Stimulated activated CD4-positive, alpha-beta T cell treated with anti-CD3 and anti-CD28 coated beads, Interleukin-4, amount 100 ng/mL, for 4 hours (primary cell): ENCODE measurements around the gene TSFM.

Experiments used
- DNase-seq, 2 experiments: peaks; one replicate each; pipeline ENCODE4 v3.0.0-alpha.2; 2020

TSFM gene

DNA sequence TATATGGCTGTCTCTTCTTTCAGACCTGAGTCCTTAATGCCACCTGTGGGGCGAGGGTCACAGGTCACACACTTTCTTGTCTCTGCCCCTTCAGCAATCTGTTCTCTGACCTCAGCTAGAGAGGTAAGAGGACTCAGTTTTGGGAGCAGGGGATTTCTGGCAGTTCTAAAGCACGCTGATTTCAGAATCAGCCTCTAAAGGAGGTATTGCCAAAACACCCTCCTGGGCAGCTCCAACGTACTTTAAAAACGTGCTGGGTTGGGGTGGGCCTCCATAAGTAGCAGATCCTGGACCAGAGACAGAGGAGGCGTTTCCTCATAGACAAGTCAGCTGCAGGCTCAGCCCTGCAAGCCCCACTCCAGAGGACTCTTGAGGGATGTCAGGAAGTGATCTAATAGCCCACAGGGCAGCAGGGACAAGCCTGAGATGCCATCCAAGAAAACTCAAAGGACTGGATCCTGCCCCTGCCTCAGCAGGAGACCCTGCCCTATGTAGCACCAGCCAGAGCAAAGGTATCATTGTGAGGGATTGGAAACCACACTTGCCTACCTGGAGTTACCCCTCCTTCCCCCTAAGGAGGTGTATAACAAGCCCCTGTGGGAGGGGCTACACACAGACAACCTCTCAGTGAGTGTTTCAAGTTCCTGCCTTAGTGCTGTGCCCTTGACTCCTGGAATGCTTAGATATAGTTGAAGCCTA lies 55.4 kb downstream of the TSFM start:
- no peak for DNase-seq

DNA sequence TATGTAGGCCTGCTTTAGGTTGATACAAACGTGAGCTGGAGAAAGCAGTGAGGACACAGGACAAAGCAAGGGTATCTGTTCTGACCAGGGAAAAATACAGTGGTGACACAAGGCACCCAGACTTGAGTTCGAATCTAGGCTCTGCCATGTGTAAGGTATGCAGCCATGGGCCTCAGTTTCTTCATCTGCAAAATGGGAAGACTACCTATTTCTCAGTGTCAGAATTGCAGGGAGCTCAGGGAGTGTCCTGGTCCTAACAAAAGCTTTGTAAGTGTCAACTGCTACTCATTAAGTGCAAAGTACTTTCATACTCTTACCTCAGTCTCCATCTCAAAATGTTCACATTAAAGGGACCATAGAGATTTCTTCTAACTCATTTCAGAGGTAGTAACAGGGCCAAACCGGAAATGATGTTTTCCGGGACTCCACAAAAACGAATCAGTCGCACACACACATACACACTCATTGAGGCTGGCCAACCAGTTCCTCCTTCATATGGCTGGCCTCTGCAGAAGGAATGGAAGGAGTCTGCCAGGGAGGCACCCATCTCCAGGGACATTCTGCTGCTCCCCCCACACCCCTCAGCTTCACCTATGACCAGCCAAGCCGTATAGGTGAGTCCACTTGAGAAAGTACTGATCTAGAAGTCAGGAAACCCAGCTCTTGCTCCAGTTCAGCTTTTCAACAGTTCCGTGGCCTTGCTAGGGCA lies 56.2 kb downstream of the TSFM start:
- DNase-seq: no peak

DNA sequence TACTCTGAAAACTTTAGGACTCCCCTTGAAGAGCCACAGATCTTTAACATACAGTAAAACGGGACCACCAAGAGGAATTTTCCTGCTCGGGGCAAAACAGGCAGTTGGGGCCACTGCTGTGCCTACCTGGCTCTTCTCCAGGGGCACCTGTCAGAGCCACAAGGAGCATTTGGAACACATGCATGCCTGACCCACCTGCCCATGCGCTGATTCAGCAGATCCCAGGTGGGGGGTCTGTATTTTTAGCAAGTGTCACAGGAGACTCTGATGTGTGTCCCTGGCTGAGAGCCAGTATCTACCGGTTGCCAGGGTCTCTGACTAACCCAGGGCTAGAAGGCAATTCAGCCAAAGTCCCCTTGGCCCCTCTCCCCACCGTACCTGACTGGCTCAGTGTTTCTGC lies 57.4 kb downstream of the TSFM start:
- DNase-seq: no peak

DNA sequence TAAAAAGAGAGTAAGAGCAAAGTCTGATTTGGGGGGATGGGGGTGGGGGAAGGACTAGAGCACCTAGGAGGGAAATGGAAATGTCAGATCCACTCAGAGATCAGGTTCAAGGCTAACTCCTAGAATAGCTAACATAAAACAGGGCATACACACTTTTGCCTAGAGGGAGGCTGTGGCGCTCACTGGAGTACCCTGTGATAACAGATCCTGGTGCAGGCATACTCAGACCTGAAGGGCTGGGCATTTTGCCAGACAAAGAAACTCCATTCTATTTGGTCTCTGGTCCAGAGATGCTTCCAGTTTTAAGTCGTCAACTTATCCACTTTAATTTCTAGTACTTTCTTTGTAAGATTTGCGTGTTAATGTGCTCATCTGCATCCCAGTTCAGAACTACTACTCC lies 58.1 kb downstream of the TSFM start:
- no peak for DNase-seq

DNA sequence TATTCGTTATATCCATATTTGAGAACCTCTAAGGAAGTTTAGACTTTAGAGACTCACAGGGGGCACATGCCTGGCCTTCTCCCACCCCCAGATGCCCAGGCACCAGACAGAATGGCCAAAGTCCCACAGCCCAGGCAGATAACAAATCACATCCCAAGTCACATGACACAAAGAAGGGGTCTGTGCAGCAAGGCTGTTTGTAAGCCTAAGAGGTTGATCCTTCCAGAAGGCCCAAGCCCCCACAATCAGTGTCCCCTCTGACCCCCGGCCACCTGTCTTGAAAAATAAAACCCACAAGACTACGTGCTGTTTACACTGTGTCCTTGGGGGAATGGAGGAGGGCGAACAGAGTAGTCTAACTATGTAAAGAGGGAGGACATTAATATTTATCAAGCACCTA lies 58.9 kb downstream of the TSFM start:
- no peak for DNase-seq

DNA sequence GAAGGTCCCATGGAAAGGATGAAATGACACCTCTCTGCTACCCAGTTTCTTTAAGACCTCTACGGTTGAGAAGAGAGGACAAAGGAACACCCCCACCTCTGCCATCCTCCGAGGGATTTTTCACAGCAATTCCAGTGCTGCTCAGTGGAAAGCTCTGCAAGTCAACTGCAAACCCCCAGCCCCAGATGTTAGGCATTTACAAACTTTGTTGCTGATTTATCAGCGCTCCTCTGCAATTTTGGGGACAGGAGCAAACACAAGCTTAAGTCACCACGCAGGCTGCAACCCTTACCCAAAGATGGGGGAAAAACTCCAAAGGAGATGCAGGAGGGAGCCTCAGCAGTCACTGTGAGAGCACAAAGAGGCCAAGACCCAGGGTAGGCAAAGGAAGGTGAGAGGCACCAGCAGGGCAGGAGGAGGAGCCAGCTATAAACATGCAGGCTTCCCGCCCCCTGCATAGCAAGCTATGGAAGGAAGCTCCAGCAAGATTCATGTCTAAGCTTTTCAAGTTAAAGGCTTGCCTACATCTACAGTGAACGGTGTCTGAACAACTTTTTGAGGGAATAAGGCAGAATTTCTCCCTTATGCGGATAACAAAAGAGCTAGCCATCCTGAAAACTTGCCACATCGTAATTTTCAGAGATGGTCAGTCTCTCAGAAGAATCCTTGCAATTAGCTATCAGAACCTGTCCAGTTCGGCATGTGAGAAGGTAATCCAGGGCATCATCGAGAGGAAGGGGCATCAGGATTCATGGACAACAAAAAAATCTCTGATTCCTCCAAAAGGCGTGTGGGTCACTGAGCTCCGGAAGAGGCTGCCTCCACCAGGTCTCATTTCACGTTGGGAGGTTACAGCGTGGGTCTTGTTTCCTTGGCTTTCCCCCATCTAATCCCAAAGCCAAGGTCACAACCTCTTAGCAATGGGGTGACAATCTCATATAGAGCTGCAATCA lies 60.0 kb downstream of the TSFM start:
- DNase-seq: peak; percentile 27 to 30

DNA sequence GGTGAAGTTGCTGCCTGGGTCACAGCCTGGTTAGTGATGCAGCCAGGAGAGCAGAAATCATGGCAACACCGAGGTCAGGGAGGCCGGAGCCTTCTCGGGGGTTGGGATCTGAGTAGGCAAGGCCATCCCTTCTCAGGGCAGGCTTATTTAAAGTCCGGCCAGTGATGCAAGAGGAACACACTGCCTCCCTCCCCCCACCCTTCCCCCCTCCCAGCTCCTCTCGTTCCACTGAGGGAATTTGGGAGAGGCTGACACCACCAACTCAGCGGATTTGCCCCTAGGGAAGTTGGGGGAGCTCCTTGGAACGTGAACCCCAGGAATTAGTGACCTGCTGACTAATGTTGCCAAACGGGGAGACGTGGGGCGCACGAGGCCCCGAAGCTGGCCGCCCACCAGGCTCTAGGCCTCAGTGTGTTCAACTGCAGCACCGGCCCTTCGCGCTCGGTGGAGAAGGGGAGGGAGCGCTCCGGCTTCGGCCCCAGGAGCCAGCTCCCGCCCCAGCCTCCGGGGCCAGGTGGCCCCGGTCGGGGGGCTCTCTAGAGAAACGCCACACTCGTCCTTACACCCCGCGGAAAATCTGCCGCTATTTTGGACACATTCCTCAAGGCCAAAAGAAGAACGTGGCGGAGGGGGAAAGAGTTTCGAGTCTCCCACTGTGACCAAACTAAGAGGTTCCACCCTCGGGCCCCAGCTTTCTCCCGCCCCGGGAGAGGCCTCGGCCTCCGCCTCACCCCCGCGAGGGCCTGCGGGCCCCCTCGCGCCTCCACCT lies 62.3 kb downstream of the TSFM start:
- peak in 1 of 2 experiments; percentile 24 for DNase-seq

DNA sequence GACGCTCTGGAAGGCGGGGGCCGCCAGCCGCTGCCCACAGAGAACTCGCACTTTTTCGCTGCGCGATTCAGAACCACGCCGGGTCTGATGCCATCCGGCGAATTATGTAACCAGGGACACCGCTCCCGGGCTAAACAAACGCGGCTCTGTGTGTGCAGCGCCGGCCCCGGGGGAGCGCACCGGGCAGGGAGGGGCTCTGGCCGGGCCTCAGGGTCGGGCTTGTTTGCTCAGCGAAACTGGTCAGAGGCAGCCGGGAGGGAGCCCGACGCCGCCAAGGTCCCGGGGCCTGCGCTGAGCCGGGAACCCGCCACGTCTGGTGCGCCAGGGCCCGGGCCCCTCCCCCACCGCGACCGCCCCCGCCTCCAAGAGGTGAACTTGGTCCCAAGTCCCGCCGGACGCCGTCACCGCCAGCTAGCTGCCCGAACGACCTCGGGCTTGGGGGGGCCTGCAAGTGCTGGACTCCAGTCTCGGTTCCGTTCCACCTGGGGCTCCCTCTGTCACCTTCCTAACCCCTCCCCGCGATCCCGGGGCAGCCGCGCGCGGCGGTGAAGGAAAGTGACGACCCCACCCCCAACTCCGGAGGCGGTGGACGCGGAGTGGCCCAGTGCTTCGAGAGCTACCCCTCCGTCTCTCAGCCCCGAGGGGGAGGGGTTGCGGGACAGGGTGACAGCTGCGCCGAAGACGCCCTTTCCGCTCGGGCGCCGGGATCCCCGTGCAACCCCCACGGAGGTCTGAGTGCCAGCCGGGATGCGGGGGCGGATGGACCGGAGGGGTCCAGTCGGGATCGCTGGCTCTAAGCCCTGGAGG lies 63.1 kb downstream of the TSFM start:
- DNase-seq: peak; percentile 44 to 65

DNA sequence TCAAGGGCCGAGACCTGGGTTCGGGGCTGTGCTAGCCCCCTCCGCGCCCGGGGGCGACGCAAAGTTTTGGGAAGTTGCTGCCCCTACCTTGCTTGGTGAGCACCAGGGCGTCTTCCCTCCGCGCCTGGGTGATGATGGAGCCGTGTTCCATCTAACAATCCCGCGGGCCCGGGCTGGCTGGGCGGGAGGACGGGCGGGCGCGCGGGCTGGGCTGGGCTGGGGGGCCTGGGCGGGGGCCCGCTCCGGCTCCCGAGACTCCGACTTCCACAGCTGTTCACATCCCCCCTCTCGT lies 63.6 kb downstream of the TSFM start:
- no peak for DNase-seq

DNA sequence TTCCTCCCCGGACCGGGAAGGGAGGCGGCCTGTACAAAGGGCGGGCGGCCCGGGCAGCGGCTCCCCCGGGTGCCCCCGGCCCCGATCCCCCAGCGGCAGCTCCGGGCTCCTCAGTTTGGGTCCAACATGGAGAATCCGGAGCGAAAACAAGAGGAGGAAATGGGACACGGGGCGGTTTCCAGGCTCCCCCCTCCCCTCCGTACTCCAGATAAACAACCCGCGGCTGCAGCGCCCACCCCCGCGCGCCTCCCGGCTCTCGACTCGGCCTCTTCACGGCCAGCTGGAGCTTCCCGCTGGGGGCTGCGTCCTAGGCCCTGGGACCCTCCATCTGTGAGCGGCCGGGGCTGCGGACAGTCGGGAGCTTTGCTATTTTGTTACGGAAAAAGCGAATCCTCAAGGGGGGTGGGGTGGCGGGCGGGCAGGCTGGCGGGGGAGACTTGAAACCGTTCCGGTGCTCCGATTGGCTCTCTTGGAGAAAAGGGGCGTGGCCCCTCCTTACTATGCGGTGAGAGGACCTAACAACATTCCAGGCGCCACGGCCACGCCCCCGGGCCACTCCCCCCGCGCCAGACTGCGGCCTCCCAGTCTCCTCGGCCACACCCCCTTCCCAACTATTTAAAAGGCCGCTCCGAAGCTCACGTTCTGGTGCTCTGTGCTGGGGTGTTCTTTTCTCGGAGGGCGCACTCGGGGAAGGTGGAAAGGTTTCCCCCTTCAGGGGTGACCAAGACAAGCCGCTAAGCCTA lies 64.2 kb downstream of the TSFM start, which contains the start of gene CTDSP2:
Gene CTDSP2, minus strand, starts transcription at position 153 of the 743 bp plus-strand sequence. CDS start 294 bp downstream, outside the sequence.
- DNase-seq: peak; percentile 86 to 87
